ENCODE data around the gene PLP2. TPM values are rescaled to one million over a fixed set of nuclear protein-coding genes. Genes with fewer than 3 reads are reported as not detected.

PLP2 gene
- total RNA-seq, 2 donors from 2014 or later, result 140 to 142 TPM

Other genes starting within 250 kb of the PLP2 start
- 10 to 100 TPM; 37.2 to 44.2 TPM for gene OTUD5, start 214.3 kb upstream of the PLP2 start, total RNA-seq
- gene KCND1, start 200.1 kb upstream of the PLP2 start, total RNA-seq, result under 1 TPM; 0.61 to 0.76 TPM
- 10 to 100 TPM; 37.1 to 45.0 TPM for gene GRIPAP1, start 169.6 kb upstream of the PLP2 start, total RNA-seq
- gene TFE3, start 128.5 kb upstream of the PLP2 start, total RNA-seq, result 10 to 100 TPM; 23.2 to 26.6 TPM
- gene CCDC120, start 112.9 kb upstream of the PLP2 start, total RNA-seq, result 10 to 100 TPM; 15.0 to 15.7 TPM
- 1 to 10 TPM; 4.2 to 5.9 TPM for gene PRAF2, start 97.9 kb upstream of the PLP2 start, total RNA-seq
- 10 to 100 TPM; 39.7 to 57.7 TPM for gene WDR45, start 92.0 kb upstream of the PLP2 start, total RNA-seq
- gene GPKOW, start 48.2 kb upstream of the PLP2 start, total RNA-seq, result 10 to 100 TPM; 21.7 to 23.8 TPM
- 10 to 100 TPM; 13.9 to 15.7 TPM for gene MAGIX, start 9.1 kb upstream of the PLP2 start, total RNA-seq
- 10 to 100 TPM; 11.5 to 15.1 TPM for gene PRICKLE3, start 14.5 kb downstream of the PLP2 start, total RNA-seq
- 1 to 10 TPM; 4.6 to 6.9 TPM for gene SYP, start 28.3 kb downstream of the PLP2 start, total RNA-seq
- 1 to 10 TPM in 1 of 2 donors, under 1 TPM in 1; 0.70 to 2.0 TPM for gene CACNA1F, start 61.4 kb downstream of the PLP2 start, total RNA-seq
- gene CCDC22, start 63.6 kb downstream of the PLP2 start, total RNA-seq, result 10 to 100 TPM; 14.3 to 16.9 TPM
- gene FOXP3, start 92.8 kb downstream of the PLP2 start, total RNA-seq, result under 1 TPM in 1 of 2 donors, not detected in 1; 0.14 TPM
- 1 to 10 TPM; 1.9 to 2.5 TPM for gene PPP1R3F, start 97.9 kb downstream of the PLP2 start, total RNA-seq
- not detected for gene GAGE10, start 131.7 kb downstream of the PLP2 start, total RNA-seq
- gene GAGE12J, start 150.1 kb downstream of the PLP2 start, total RNA-seq, result not detected
- gene GAGE13, start 159.7 kb downstream of the PLP2 start, total RNA-seq, result not detected